GM19238 (cell line): ENCODE results near the gene CRACR2A.

Experiments
- DNase-seq: peaks from one replicate; pipeline ENCODE4 v3.0.0; 2011; ENCODE audit warnings: low spot score; ENCODE audit not compliant: insufficient read length

CRACR2A gene

GRCh38 chr12:3685830-3686229, 67.1 kb downstream of the CRACR2A start:
- no peak for DNase-seq

- no peak for DNase-seq
Measured at GRCh38 chr12:3684449-3685051, 68.4 kb downstream of the CRACR2A start.

GRCh38 chr12:3683670-3684069, 69.2 kb downstream of the CRACR2A start:
- no peak for DNase-seq

GRCh38 chr12:3681595-3682061, 71.3 kb downstream of the CRACR2A start:
- no peak for DNase-seq

GRCh38 chr12:3680919-3681594, 71.9 kb downstream of the CRACR2A start:
- no peak for DNase-seq

- no peak for DNase-seq
Measured at GRCh38 chr12:3679831-3680230, 73.1 kb downstream of the CRACR2A start.

- DNase-seq = no peak
Measured at GRCh38 chr12:3677609-3678008, 75.3 kb downstream of the CRACR2A start.

- no peak for DNase-seq
Measured at GRCh38 chr12:3673981-3674708, 78.8 kb downstream of the CRACR2A start.

GRCh38 chr12:3672113-3672509, 80.8 kb downstream of the CRACR2A start:
- no peak for DNase-seq

- no peak for DNase-seq
Measured at GRCh38 chr12:3671330-3672112, 81.4 kb downstream of the CRACR2A start.

- DNase-seq = no peak
Measured at GRCh38 chr12:3670083-3670620, 82.8 kb downstream of the CRACR2A start.

- no peak for DNase-seq
Measured at GRCh38 chr12:3669594-3669993, 83.3 kb downstream of the CRACR2A start.

GRCh38 chr12:3668479-3669165, 84.3 kb downstream of the CRACR2A start:
- no peak for DNase-seq

- DNase-seq = no peak
Measured at GRCh38 chr12:3667485-3667884, 85.4 kb downstream of the CRACR2A start.

- no peak for DNase-seq
Measured at GRCh38 chr12:3666441-3666840, 86.5 kb downstream of the CRACR2A start.

- no peak for DNase-seq
Measured at GRCh38 chr12:3662521-3662921, 90.4 kb downstream of the CRACR2A start.

- no peak for DNase-seq
Measured at GRCh38 chr12:3661028-3661427, 91.9 kb downstream of the CRACR2A start.

- no peak for DNase-seq
Measured at GRCh38 chr12:3658327-3659163, 94.4 kb downstream of the CRACR2A start.

GRCh38 chr12:3656946-3657622, 95.8 kb downstream of the CRACR2A start:
- DNase-seq = no peak
